Measurements from ENCODE around the gene CYP2C19. TPM values are rescaled to one million over a fixed set of nuclear protein-coding genes. Genes with fewer than 3 reads are reported as not detected.
"Not testable (repeated sequence)": the region's sequence is repeated elsewhere in the genome, so short reads cannot be mapped to it uniquely, and the experiment has no call there.

CYP2C19 gene
- total and polyA plus RNA-seq, 2 donors from 2014 or later, result 0.28 TPM; not detected in 1

GRCh38 chr10:94760586-94761178 lies 1.8 kb upstream of the CYP2C19 start:
- DNase-seq (no peak), FAIRE-seq (no peak)
- H3K9ac ChIP-seq (ENCODE audit: low read length in 3 of 3), result no peak overlapping the region
- H3K27me3 ChIP-seq (ENCODE audit: control insufficient read depth, insufficient read depth, low read length), result no peaks in the 10 kb centered on the region
- TF ChIP-seq, protein P1, sequence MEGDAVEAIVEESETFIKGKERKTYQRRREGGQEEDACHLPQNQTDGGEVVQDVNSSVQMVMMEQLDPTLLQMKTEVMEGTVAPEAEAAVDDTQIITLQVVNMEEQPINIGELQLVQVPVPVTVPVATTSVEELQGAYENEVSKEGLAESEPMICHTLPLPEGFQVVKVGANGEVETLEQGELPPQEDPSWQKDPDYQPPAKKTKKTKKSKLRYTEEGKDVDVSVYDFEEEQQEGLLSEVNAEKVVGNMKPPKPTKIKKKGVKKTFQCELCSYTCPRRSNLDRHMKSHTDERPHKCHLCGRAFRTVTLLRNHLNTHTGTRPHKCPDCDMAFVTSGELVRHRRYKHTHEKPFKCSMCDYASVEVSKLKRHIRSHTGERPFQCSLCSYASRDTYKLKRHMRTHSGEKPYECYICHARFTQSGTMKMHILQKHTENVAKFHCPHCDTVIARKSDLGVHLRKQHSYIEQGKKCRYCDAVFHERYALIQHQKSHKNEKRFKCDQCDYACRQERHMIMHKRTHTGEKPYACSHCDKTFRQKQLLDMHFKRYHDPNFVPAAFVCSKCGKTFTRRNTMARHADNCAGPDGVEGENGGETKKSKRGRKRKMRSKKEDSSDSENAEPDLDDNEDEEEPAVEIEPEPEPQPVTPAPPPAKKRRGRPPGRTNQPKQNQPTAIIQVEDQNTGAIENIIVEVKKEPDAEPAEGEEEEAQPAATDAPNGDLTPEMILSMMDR (IDR thresholded peaks at IDR 0.05; ENCODE audit: borderline replicate concordance, extremely low read depth, insufficient read depth), result no peak
- no peak overlapping the region for H3K4me3 ChIP-seq (ENCODE audit: low read length in 3 of 3)
- H3K9me3 ChIP-seq (ENCODE audit: control insufficient read depth in 2 of 3, insufficient read depth in 1 of 3, low read length in 3 of 3), result no peaks in the 10 kb centered on the region
- no peak overlapping the region for H3K27ac ChIP-seq (ENCODE audit: low read depth in 2 of 2, low read length in 2 of 2)
- no peaks in the 10 kb centered on the region for H3K36me3 ChIP-seq (ENCODE audit: control insufficient read depth in 2 of 3, insufficient read depth in 3 of 3, low read length in 3 of 3)
- no peaks in the 10 kb centered on the region for H3K4me1 ChIP-seq (ENCODE audit: control insufficient read depth in 2 of 3, insufficient read depth in 2 of 3, low read depth in 1 of 3, low read length in 3 of 3)
- intact Hi-C loops (cut with DNase I), result no loop called here

DNA sequence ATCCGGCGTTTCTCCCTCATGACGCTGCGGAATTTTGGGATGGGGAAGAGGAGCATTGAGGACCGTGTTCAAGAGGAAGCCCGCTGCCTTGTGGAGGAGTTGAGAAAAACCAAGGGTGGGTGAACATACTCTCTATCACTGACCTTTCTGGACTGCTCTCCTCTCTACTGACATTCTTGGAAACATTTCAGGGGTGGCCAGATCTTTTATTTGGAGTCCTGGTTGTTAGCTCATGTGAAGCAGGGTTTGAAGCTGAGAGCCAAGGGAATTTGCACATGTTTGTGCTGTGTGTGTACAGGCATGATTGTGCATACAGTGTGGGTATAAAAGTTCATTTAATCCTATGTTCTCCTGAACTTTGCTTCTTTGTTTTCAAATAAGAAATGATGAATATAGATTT lies 12.9 kb downstream of the CYP2C19 start:
- H3K4me3 ChIP-seq (ENCODE audit: low read length in 3 of 3); H3K36me3 ChIP-seq (ENCODE audit: control insufficient read depth in 2 of 3, insufficient read depth in 3 of 3, low read length in 3 of 3); H3K4me1 ChIP-seq (ENCODE audit: control insufficient read depth in 2 of 3, insufficient read depth in 2 of 3, low read depth in 1 of 3, low read length in 3 of 3); FAIRE-seq; H3K9ac ChIP-seq (ENCODE audit: low read length in 3 of 3); DNase-seq; H3K27ac ChIP-seq (ENCODE audit: low read depth in 2 of 2, low read length in 2 of 2); H3K9me3 ChIP-seq (ENCODE audit: control insufficient read depth in 2 of 3, insufficient read depth in 1 of 3, low read length in 3 of 3); intact Hi-C loops (cut with DNase I); H3K27me3 ChIP-seq (ENCODE audit: control insufficient read depth, insufficient read depth, low read length): not testable (repeated sequence)

DNA sequence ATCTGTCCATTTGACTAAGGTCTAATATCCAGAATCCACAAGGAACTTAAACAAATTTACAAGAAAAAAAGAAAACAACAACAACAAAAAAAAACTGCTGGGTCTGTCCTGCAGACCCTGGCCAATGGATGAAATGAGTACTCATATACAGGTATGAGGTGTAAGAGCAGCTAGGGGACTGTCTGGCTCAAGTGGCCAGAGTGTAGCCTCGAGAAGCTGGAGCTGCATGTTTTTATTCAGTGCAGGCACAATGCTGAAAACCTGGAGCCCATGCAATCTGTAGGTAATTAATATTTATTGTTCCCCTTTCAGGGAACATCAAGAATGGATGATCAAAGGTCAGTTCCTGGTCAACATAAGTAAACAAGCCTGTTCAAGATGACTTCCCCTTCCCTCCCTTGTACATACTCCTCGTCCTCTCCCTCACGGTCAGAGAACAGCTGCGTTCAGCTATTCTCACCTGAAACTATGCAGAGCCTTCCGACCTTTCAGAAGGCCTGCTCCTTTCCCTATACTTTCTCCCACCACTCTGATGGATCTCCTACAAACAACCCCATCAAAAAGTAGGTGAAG lies 15.5 kb downstream of the CYP2C19 start:
- TF ChIP-seq, protein P1 (IDR thresholded peaks at IDR 0.05; ENCODE audit: borderline replicate concordance, extremely low read depth, insufficient read depth), result no peak
- H3K36me3 ChIP-seq (ENCODE audit: control insufficient read depth in 2 of 3, insufficient read depth in 3 of 3, low read length in 3 of 3), result no peaks in the 10 kb centered on the region
- H3K27me3 ChIP-seq (ENCODE audit: control insufficient read depth, insufficient read depth, low read length), result no peaks in the 10 kb centered on the region
- no peak for DNase-seq
- H3K27ac ChIP-seq (ENCODE audit: low read depth in 2 of 2, low read length in 2 of 2), result no peak overlapping the region
- no peak overlapping the region for H3K9ac ChIP-seq (ENCODE audit: low read length in 3 of 3)
- H3K9me3 ChIP-seq (ENCODE audit: control insufficient read depth in 2 of 3, insufficient read depth in 1 of 3, low read length in 3 of 3), result peaks cover 0 to 2% (median 0%) of the 10 kb centered on the region in 3 donors
- no peak for FAIRE-seq
- H3K4me1 ChIP-seq (ENCODE audit: control insufficient read depth in 2 of 3, insufficient read depth in 2 of 3, low read depth in 1 of 3, low read length in 3 of 3), result no peaks in the 10 kb centered on the region
- H3K4me3 ChIP-seq (ENCODE audit: low read length in 3 of 3), result no peak overlapping the region
- intact Hi-C loops (cut with DNase I), result no loop called here

GRCh38 chr10:94780844-94781243 lies 18.4 kb downstream of the CYP2C19 start:
- H3K4me1 ChIP-seq (ENCODE audit: control insufficient read depth in 2 of 3, insufficient read depth in 2 of 3, low read depth in 1 of 3, low read length in 3 of 3), result no peaks in the 10 kb centered on the region
- H3K9ac ChIP-seq (ENCODE audit: low read length in 3 of 3), result no peak overlapping the region
- FAIRE-seq (no peak), DNase-seq (no peak)
- H3K27me3 ChIP-seq (ENCODE audit: control insufficient read depth, insufficient read depth, low read length), result no peaks in the 10 kb centered on the region
- no peak overlapping the region for H3K4me3 ChIP-seq (ENCODE audit: low read length in 3 of 3)
- no peaks in the 10 kb centered on the region for H3K36me3 ChIP-seq (ENCODE audit: control insufficient read depth in 2 of 3, insufficient read depth in 3 of 3, low read length in 3 of 3)
- H3K27ac ChIP-seq (ENCODE audit: low read depth in 2 of 2, low read length in 2 of 2), result no peak overlapping the region
- TF ChIP-seq, protein P1 (IDR thresholded peaks at IDR 0.05; ENCODE audit: borderline replicate concordance, extremely low read depth, insufficient read depth), result no peak
- intact Hi-C loops (cut with DNase I), result no loop called here
- peaks cover 0 to 2% (median 0%) of the 10 kb centered on the region in 3 donors for H3K9me3 ChIP-seq (ENCODE audit: control insufficient read depth in 2 of 3, insufficient read depth in 1 of 3, low read length in 3 of 3)
